SK-N-SH (cell line): ENCODE data around the gene TFDP2. TPM values are rescaled to one million over a fixed set of nuclear protein-coding genes. Genes with fewer than 3 reads are reported as not detected.

Source experiments
- CTCF ChIA-PET: fragments of 300-600, 350-600 bp; formaldehyde crosslinking; extraction: SDS; loops from one replicate; lab custom pipeline; 2021; lab: Yijun Ruan, JAX
- POLR2A ChIA-PET: fragments of 350-600 bp; sonication (Branson Sonifier 250); formaldehyde crosslinking; extraction: SDS; loops from one replicate; lab custom pipeline; 2020; ENCODE audit warnings: antibody characterized with exemption, inconsistent platforms; lab: Yijun Ruan, JAX
- DNase-seq: peaks from one replicate; pipeline ENCODE4 v3.0.0; 2012
- H2AFZ ChIP-seq: fragments of 200-600 bp; sonication (generic); 2 replicates; pipeline ENCODE4 v1.8.1; 2016; ENCODE audit warnings: antibody characterized with exemption, mild to moderate bottlenecking, low read depth
- H3F3A ChIP-seq: fragments of 200-600 bp; sonication (generic); replicated peaks from 2 replicates; pipeline ENCODE3; 2016; ENCODE audit warnings: antibody characterized with exemption, mild to moderate bottlenecking; ENCODE audit not compliant: insufficient read depth
- H3K27ac ChIP-seq, 2 experiments: fragments of 200-500 bp in 1 of 2; fragments of 200-600 bp in 1 of 2; sonication (Bioruptor generic) in 1 of 2; sonication (generic), shearing (Covaris generic) in 1 of 2; 2 replicates each; pipeline versions ENCODE4 v1.5.1 to v1.6.1; 2014 to 2016; ENCODE audit warnings: low read depth in 2 of 2, inconsistent platforms in 1 of 2, low read length in 1 of 2, mild to moderate bottlenecking in 1 of 2, mixed read lengths in 1 of 2
- H3K27me3 ChIP-seq: fragments of 200-600 bp; sonication (generic), shearing (Covaris generic); 2 replicates; pipeline ENCODE4 v1.6.1; 2016; ENCODE audit warnings: mixed run types; ENCODE audit not compliant: insufficient read depth
- H3K36me3 ChIP-seq, 2 experiments: fragments of 200-500 bp in 1 of 2; fragments of 200-600 bp in 1 of 2; sonication (Bioruptor generic) in 1 of 2; sonication (generic) in 1 of 2; replicated peaks in 1 of 2; 2 replicates each; pipeline versions ENCODE3 to v1.5.1; 2014 to 2016; ENCODE audit warnings: low read length in 1 of 2, mild to moderate bottlenecking in 1 of 2; ENCODE audit not compliant: insufficient read depth in 2 of 2, control insufficient read depth in 1 of 2
- H3K4me1 ChIP-seq, 2 experiments: fragments of 200-500 bp in 1 of 2; fragments of 200-600 bp in 1 of 2; sonication (Bioruptor generic) in 1 of 2; sonication (generic), shearing (Covaris generic) in 1 of 2; 2 replicates each; pipeline versions ENCODE4 v1.5.1 to v1.6.1; 2014 to 2016; ENCODE audit warnings: low read depth in 1 of 2, low read length in 1 of 2, mixed run types in 1 of 2; ENCODE audit not compliant: insufficient read depth in 2 of 2, control insufficient read depth in 1 of 2
- H3K4me2 ChIP-seq: fragments of 200-600 bp; sonication (generic), shearing (Covaris generic); 2 replicates; pipeline ENCODE4 v1.6.1; 2017; ENCODE audit warnings: mixed run types
- H3K4me3 ChIP-seq, 2 experiments: fragments of 200-500 bp in 1 of 2; fragments of 200-600 bp in 1 of 2; sonication (Bioruptor generic) in 1 of 2; sonication (generic), shearing (Covaris generic) in 1 of 2; 2 replicates each; pipeline versions ENCODE4 v1.5.1 to v1.8.1; 2014 to 2016; ENCODE audit warnings: low read depth in 2 of 2, inconsistent platforms in 1 of 2, low read length in 1 of 2, mild to moderate bottlenecking in 1 of 2, mixed read lengths in 1 of 2, moderate library complexity in 1 of 2
- H3K79me2 ChIP-seq: fragments of 200-600 bp; sonication (generic); 2 replicates; pipeline ENCODE4 v1.8.1; 2017; ENCODE audit warnings: mild to moderate bottlenecking; ENCODE audit not compliant: insufficient read depth
- H3K9ac ChIP-seq: fragments of 200-600 bp; sonication (generic); 2 replicates; pipeline ENCODE4 v1.6.1; 2017; ENCODE audit warnings: mixed run types
- H3K9me2 ChIP-seq: fragments of 200-600 bp; sonication (generic); 2 replicates; pipeline ENCODE4 v1.6.1; 2017; ENCODE audit warnings: mixed run types
- H3K9me3 ChIP-seq: fragments of 200-600 bp; sonication (generic); 2 replicates; pipeline ENCODE4 v1.6.1; 2017; ENCODE audit warnings: mixed run types, mild to moderate bottlenecking, moderate library complexity
- H4K20me1 ChIP-seq: fragments of 200-600 bp; sonication (generic); 2 replicates; pipeline ENCODE4 v1.6.1; 2017; ENCODE audit warnings: mild to moderate bottlenecking, mixed run types; ENCODE audit not compliant: insufficient read depth
- CHD2 ChIP-seq: fragments of 150-350 bp; IDR thresholded peaks from 2 replicates; pipeline ENCODE4 v1.6.1; 2018; ENCODE audit warnings: low read length; ENCODE audit not compliant: partially characterized antibody
- ELF1 ChIP-seq: IDR thresholded peaks from 2 replicates; pipeline ENCODE4 v1.4.0; 2012
- EP300 ChIP-seq, 2 experiments: IDR thresholded peaks; 2 replicates each; pipeline versions ENCODE4 v1.4.0 to v1.6.1; 2012; ENCODE audit warnings: borderline replicate concordance in 1 of 2, low read depth in 1 of 2, low read length in 1 of 2
- EZH2phosphoT487 ChIP-seq: fragments of 200-600 bp; sonication (generic); IDR thresholded peaks from 2 replicates; pipeline ENCODE4 v1.6.1; 2017; ENCODE audit warnings: low read depth, mixed run types, mild to moderate bottlenecking, antibody characterized with exemption, moderate library complexity, borderline replicate concordance
- FOXJ3 ChIP-seq: sonication (generic); formaldehyde crosslinking; IDR thresholded peaks from 2 replicates; pipeline ENCODE4 v1.5.1; 2020; ENCODE audit warnings: mild to moderate bottlenecking, missing genetic modification reagents
- FOXM1 ChIP-seq: IDR thresholded peaks from 2 replicates; pipeline ENCODE4 v1.4.0; 2012; ENCODE audit warnings: low read depth, mild to moderate bottlenecking
- GABPA ChIP-seq: IDR thresholded peaks from 2 replicates; pipeline ENCODE4 v1.4.0; 2012; ENCODE audit warnings: low read depth, mild to moderate bottlenecking
- GATA2 ChIP-seq: sonication (generic); formaldehyde crosslinking; IDR thresholded peaks from 2 replicates; pipeline ENCODE4 v1.5.0; 2020; ENCODE audit warnings: mild to moderate bottlenecking, missing genetic modification reagents
- JUND ChIP-seq: IDR thresholded peaks from 2 replicates; pipeline ENCODE4 v1.4.0; 2012
- MEF2A ChIP-seq: IDR thresholded peaks from 2 replicates; pipeline ENCODE4 v1.4.0; 2012; ENCODE audit warnings: low read depth, borderline replicate concordance
- MXI1 ChIP-seq: IDR thresholded peaks from 2 replicates; pipeline ENCODE4 v1.6.1; 2012; ENCODE audit warnings: mild to moderate bottlenecking, low read depth, low read length, improper control_type of control experiment
- NRF1 ChIP-seq: IDR thresholded peaks from 2 replicates; pipeline ENCODE4 v1.6.1; 2012; ENCODE audit warnings: low read depth, mild to moderate bottlenecking, low read length
- POLR2AphosphoS5 ChIP-seq: IDR thresholded peaks from 2 replicates; pipeline ENCODE4 v1.6.1; 2012; ENCODE audit warnings: low read depth, low read length
- RAD21 ChIP-seq: IDR thresholded peaks from 2 replicates; pipeline ENCODE4 v1.6.1; 2012; ENCODE audit warnings: mild to moderate bottlenecking, low read length
- RCOR1 ChIP-seq: fragments of 150-350 bp; IDR thresholded peaks from 2 replicates; pipeline ENCODE4 v1.6.1; 2017; ENCODE audit warnings: antibody characterized with exemption, low read length
- RFX5 ChIP-seq: IDR thresholded peaks from 2 replicates; pipeline ENCODE4 v1.6.1; 2012; ENCODE audit warnings: mild to moderate bottlenecking, improper control_type of control experiment, low read length
- RXRA ChIP-seq: IDR thresholded peaks from 2 replicates; pipeline ENCODE4 v1.4.0; 2012; ENCODE audit warnings: low read depth, mild to moderate bottlenecking, borderline replicate concordance
- SIN3A ChIP-seq: IDR thresholded peaks from 2 replicates; pipeline ENCODE4 v1.6.1; 2012; ENCODE audit warnings: low read depth, mild to moderate bottlenecking, low read length, moderate library complexity, borderline replicate concordance
- SMC3 ChIP-seq: IDR thresholded peaks from 2 replicates; pipeline ENCODE4 v1.6.1; 2012; ENCODE audit warnings: low read depth, low read length, improper control_type of control experiment
- TAF1 ChIP-seq: IDR thresholded peaks from 2 replicates; pipeline ENCODE4 v1.6.1; 2012; ENCODE audit warnings: low read depth, mild to moderate bottlenecking, low read length, moderate library complexity, borderline replicate concordance
- TCF12 ChIP-seq: IDR thresholded peaks from 2 replicates; pipeline ENCODE4 v1.4.0; 2012
- YY1 ChIP-seq: IDR thresholded peaks from 2 replicates; pipeline ENCODE4 v1.4.0; 2012; ENCODE audit warnings: low read depth, mild to moderate bottlenecking
- WGBS: methylation state at CpG from one replicate; pipeline ENCODE4 v1.1.6; 2017; ENCODE audit warnings: low lambda C conversion rate; 5-methylcytosine and 5-hydroxymethylcytosine counted together
- polyA plus RNA-seq, 3 experiments: library from polyadenylated mRNA; depleted of rRNA; stranded (reverse); fragments of >200 nt; gene quantifications; 2 replicates each; pipeline ENCODE4 v1.2.3, GENCODE V29; 2012
- TF ChIP-seq, protein P1 (sequence below): fragments of 150-350 bp; IDR thresholded peaks from 2 replicates; pipeline ENCODE4 v1.6.1; 2016; ENCODE audit warnings: mild to moderate bottlenecking, low read depth, low read length
- TF ChIP-seq, protein P2 (sequence below): IDR thresholded peaks from 2 replicates; pipeline ENCODE4 v1.4.0; 2012; ENCODE audit warnings: low read depth, borderline replicate concordance
- TF ChIP-seq, protein P3 (sequence below): IDR thresholded peaks from 2 replicates; pipeline ENCODE4 v1.4.0; 2012; ENCODE audit warnings: low read depth
- TF ChIP-seq, protein P4 (sequence below): fragments of 150-350 bp; IDR thresholded peaks from 2 replicates; pipeline ENCODE4 v1.6.1; 2017; ENCODE audit warnings: antibody characterized with exemption, low read length, low read depth, borderline replicate concordance

Gene TFDP2
- polyA plus RNA-seq, 1 of the 3 experiments (the other 2 are of a cell fraction): 8.6 TPM

DNA sequence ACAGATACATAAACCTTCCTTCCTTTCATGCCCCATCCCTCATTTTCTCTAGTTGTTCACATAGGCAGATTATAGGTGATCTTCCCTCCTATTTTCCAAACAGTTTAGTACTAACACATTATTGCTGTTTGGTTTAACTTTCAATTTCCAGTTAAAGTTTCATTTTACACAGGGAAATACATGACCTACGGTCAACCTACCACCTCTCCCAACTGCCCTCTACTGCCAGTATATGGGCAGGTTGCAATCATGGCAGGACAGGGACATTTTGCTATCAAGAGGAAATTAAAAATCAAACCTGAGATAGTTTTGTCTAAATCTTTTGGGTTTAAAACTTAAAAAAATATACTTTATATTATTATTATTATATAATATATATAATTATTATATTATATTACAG lies 26.1 kb upstream of the TFDP2 start:
- Histone ChIP-seq H3K9ac (no peak overlapping the region), H3K4me1 (no peaks in the 10 kb centered on the region), H3K36me3 (peaks cover 31 to 44% of the 10 kb centered on the region in 2 experiments), H3K27ac (no peak overlapping the region), H4K20me1 (no peaks in the 10 kb centered on the region), H3K9me2 (no peaks in the 10 kb centered on the region), H3K79me2 (no peaks in the 10 kb centered on the region), H3K4me2 (no peak overlapping the region), H3F3A (peaks cover 3% of the 10 kb centered on the region), H3K9me3 (no peaks in the 10 kb centered on the region), H3K27me3 (no peaks in the 10 kb centered on the region), H2AFZ (no peak overlapping the region), H3K4me3 (no peak overlapping the region)
- DNase-seq: no peak
- ChIA-PET CTCF (interaction anchor here (1.2 kb wide), 1 partner anchor 49 kb away, joined by 4 read pairs; no protein-coding TSS in a partner anchor), POLR2A (no interaction called here)
- TF ChIP-seq FOXJ3 (CRISPR knock-in tag): no peak
- no peak for TF ChIP-seq FOXM1
- TF ChIP-seq, protein P1, sequence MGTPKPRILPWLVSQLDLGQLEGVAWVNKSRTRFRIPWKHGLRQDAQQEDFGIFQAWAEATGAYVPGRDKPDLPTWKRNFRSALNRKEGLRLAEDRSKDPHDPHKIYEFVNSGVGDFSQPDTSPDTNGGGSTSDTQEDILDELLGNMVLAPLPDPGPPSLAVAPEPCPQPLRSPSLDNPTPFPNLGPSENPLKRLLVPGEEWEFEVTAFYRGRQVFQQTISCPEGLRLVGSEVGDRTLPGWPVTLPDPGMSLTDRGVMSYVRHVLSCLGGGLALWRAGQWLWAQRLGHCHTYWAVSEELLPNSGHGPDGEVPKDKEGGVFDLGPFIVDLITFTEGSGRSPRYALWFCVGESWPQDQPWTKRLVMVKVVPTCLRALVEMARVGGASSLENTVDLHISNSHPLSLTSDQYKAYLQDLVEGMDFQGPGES: no peak
- TF ChIP-seq CHD2: no peak
- no peak for TF ChIP-seq RFX5
- no peak for TF ChIP-seq SMC3
- TF ChIP-seq RAD21: no peak
- no peak for TF ChIP-seq RCOR1
- no peak for TF ChIP-seq TCF12
- no peak for TF ChIP-seq EZH2phosphoT487
- no peak for TF ChIP-seq ELF1
- no peak for TF ChIP-seq JUND
- TF ChIP-seq, protein P2, sequence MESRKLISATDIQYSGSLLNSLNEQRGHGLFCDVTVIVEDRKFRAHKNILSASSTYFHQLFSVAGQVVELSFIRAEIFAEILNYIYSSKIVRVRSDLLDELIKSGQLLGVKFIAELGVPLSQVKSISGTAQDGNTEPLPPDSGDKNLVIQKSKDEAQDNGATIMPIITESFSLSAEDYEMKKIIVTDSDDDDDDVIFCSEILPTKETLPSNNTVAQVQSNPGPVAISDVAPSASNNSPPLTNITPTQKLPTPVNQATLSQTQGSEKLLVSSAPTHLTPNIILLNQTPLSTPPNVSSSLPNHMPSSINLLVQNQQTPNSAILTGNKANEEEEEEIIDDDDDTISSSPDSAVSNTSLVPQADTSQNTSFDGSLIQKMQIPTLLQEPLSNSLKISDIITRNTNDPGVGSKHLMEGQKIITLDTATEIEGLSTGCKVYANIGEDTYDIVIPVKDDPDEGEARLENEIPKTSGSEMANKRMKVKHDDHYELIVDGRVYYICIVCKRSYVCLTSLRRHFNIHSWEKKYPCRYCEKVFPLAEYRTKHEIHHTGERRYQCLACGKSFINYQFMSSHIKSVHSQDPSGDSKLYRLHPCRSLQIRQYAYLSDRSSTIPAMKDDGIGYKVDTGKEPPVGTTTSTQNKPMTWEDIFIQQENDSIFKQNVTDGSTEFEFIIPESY: no peak
- no peak for TF ChIP-seq RXRA
- 97% methylated on average over 1 of the region's 1 CpG for WGBS

DNA sequence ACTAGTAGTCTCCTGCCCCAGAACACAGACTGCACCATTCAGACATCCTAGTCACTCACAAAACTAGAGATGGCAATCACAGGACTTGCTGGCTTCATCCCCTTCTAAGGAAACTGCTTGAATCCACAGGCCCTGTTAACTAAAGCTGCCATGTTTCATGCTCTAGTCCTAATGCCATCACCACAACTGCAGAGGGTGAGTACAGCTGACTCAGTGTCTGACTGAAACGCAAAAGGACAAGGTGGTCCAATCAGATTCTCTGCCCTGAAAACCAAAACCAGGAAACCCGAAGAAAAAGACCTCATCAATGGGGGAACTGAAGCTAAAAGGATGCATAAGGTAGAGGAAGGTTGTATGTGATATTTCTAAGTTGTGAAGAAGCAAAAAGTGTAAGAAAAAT lies 25.2 kb upstream of the TFDP2 start:
- WGBS: 72% methylated on average over 2 of the region's 2 CpGs
- H4K20me1 ChIP-seq: no peaks in the 10 kb centered on the region
- H3K9me2 ChIP-seq: no peaks in the 10 kb centered on the region
- H3F3A ChIP-seq: peaks cover 3% of the 10 kb centered on the region
- H3K9me3 ChIP-seq: no peaks in the 10 kb centered on the region
- no peak overlapping the region for H3K9ac ChIP-seq
- TF ChIP-seq MEF2A (no peak), CHD2 (no peak), SIN3A (no peak), RFX5 (no peak), TAF1 (no peak), GATA2 (no peak), RAD21 (no peak), YY1 (no peak), NRF1 (no peak), EZH2phosphoT487 (no peak), RXRA (no peak), TCF12 (no peak), POLR2AphosphoS5 (no peak), EP300 (IDR thresholded peaks at IDR 0.05; ENCODE audit: borderline replicate concordance in 1 of 2, low read depth in 1 of 2, low read length in 1 of 2) (no peak), GABPA (no peak), MXI1 (no peak)
- TF ChIP-seq, protein P3, sequence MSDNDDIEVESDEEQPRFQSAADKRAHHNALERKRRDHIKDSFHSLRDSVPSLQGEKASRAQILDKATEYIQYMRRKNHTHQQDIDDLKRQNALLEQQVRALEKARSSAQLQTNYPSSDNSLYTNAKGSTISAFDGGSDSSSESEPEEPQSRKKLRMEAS: no peak
- TF ChIP-seq, protein P4, sequence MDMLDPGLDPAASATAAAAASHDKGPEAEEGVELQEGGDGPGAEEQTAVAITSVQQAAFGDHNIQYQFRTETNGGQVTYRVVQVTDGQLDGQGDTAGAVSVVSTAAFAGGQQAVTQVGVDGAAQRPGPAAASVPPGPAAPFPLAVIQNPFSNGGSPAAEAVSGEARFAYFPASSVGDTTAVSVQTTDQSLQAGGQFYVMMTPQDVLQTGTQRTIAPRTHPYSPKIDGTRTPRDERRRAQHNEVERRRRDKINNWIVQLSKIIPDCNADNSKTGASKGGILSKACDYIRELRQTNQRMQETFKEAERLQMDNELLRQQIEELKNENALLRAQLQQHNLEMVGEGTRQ: no peak
- no peak overlapping the region for H3K27ac ChIP-seq
- H3K4me3 ChIP-seq: no peak overlapping the region
- peaks cover 37 to 48% of the 10 kb centered on the region in 2 experiments for H3K36me3 ChIP-seq
- no peaks in the 10 kb centered on the region for H3K79me2 ChIP-seq
- no peaks in the 10 kb centered on the region for H3K4me1 ChIP-seq
- ChIA-PET POLR2A (no interaction called here), CTCF (interaction anchor here (1.2 kb wide), 1 partner anchor 48 kb away, joined by 4 read pairs; no protein-coding TSS in a partner anchor)
- no peak overlapping the region for H2AFZ ChIP-seq
- no peak overlapping the region for H3K4me2 ChIP-seq
- H3K27me3 ChIP-seq: no peaks in the 10 kb centered on the region
- DNase-seq: no peak
